SK-N-SH treated with all-trans-retinoic acid at 6 μM for 48 hours (cell line): ENCODE results near the gene CORO1C.

Experiments
- ATAC-seq: fragments of 200-7000 bp; cut with Tn5 transposase; 3 replicates; pipeline ENCODE4 v1.9.1; 2020; ENCODE audit warnings: mild to moderate bottlenecking, moderate library complexity
- BACH2 ChIP-seq: fragments of 250-450 bp; sonication (Bioruptor Pico); IDR thresholded peaks from 2 replicates; pipeline ENCODE4 v1.9.0; 2021; ENCODE audit warnings: mild to moderate bottlenecking, borderline replicate concordance
- ESRRG ChIP-seq: fragments of 250-450 bp; sonication (Bioruptor Pico); IDR thresholded peaks from 2 replicates; pipeline ENCODE4 v1.6.1; 2021; ENCODE audit warnings: mild to moderate bottlenecking
- GLIS3 ChIP-seq: fragments of 250-450 bp; sonication (Bioruptor Pico); IDR thresholded peaks from 2 replicates; pipeline ENCODE4 v1.5.0; 2020; ENCODE audit warnings: mild to moderate bottlenecking, moderate library complexity
- ISL1 ChIP-seq: fragments of 250-450 bp; sonication (Bioruptor Pico); IDR thresholded peaks from 2 replicates; pipeline ENCODE4 v2.1.2; 2022; ENCODE audit warnings: mild to moderate bottlenecking, moderate library complexity
- OSR1 ChIP-seq: fragments of 250-450 bp; sonication (Bioruptor Pico); IDR thresholded peaks from 2 replicates; pipeline ENCODE4 v1.8.0; 2022; ENCODE audit warnings: moderate library complexity, mild to moderate bottlenecking, inconsistent platforms
- PPARA ChIP-seq: fragments of 250-450 bp; sonication (Bioruptor Pico); IDR thresholded peaks from 2 replicates; pipeline ENCODE4 v1.5.0; 2020; ENCODE audit warnings: mild to moderate bottlenecking, borderline replicate concordance
- RARB ChIP-seq: fragments of 250-450 bp; sonication (Bioruptor Pico); IDR thresholded peaks from 2 replicates; pipeline ENCODE4 v1.8.0; 2021; ENCODE audit warnings: mild to moderate bottlenecking, moderate library complexity
- SNAI2 ChIP-seq: fragments of 250-450 bp; sonication (Bioruptor Pico); IDR thresholded peaks from 2 replicates; pipeline ENCODE4 v1.5.0; 2020; ENCODE audit warnings: mild to moderate bottlenecking, moderate library complexity
- TCF4 ChIP-seq: fragments of 250-450 bp; sonication (Bioruptor Pico); IDR thresholded peaks from 2 replicates; pipeline ENCODE4 v1.8.0; 2021; ENCODE audit warnings: mild to moderate bottlenecking, moderate library complexity, borderline replicate concordance
- TOX ChIP-seq: fragments of 250-450 bp; sonication (Bioruptor Pico); IDR thresholded peaks from 2 replicates; pipeline ENCODE4 v1.8.0; 2021; ENCODE audit warnings: mild to moderate bottlenecking, moderate library complexity, borderline replicate concordance
- ZC3H10 ChIP-seq: fragments of 250-450 bp; sonication (Bioruptor Pico); IDR thresholded peaks from 2 replicates; pipeline ENCODE4 v1.5.1; 2021; ENCODE audit warnings: mild to moderate bottlenecking, moderate library complexity
- ZFP3 ChIP-seq: fragments of 250-450 bp; sonication (Bioruptor Pico); IDR thresholded peaks from 2 replicates; pipeline ENCODE4 v1.5.0; 2020; ENCODE audit warnings: mild to moderate bottlenecking, moderate library complexity
- ZFP30 ChIP-seq: fragments of 450-650 bp; formaldehyde crosslinking; IDR thresholded peaks from 2 replicates; pipeline ENCODE4 v1.5.0; 2022; ENCODE audit warnings: mild to moderate bottlenecking, moderate library complexity
- ZNF565 ChIP-seq: fragments of 450-650 bp; formaldehyde crosslinking; conservative IDR thresholded peaks from 2 replicates; pipeline ENCODE4 v1.5.0; 2020; ENCODE audit warnings: low read depth, mild to moderate bottlenecking, moderate library complexity
- ZNF70 ChIP-seq: fragments of 450-650 bp; formaldehyde crosslinking; IDR thresholded peaks from 2 replicates; pipeline ENCODE4 v1.5.0; 2020; ENCODE audit warnings: mild to moderate bottlenecking, moderate library complexity
- ZNF8 ChIP-seq: fragments of 450-650 bp; formaldehyde crosslinking; IDR thresholded peaks from 2 replicates; pipeline ENCODE4 v1.5.0; 2020; ENCODE audit warnings: mild to moderate bottlenecking, moderate library complexity
- TF ChIP-seq, protein P1 (sequence below): fragments of 250-450 bp; sonication (Bioruptor Pico); IDR thresholded peaks from 2 replicates; pipeline ENCODE4 v1.8.0; 2021; ENCODE audit warnings: low read depth, mild to moderate bottlenecking, moderate library complexity, borderline replicate concordance
- TF ChIP-seq, protein P2 (sequence below): fragments of 250-450 bp; sonication (Bioruptor Pico); IDR thresholded peaks from 2 replicates; pipeline ENCODE4 v1.8.0; 2020; ENCODE audit warnings: mild to moderate bottlenecking, moderate library complexity, borderline replicate concordance
- TF ChIP-seq, protein P3 (sequence below): fragments of 250-450 bp; sonication (Bioruptor Pico); IDR thresholded peaks from 2 replicates; pipeline ENCODE4 v1.5.1; 2020; ENCODE audit warnings: low read depth, mild to moderate bottlenecking, moderate library complexity
- TF ChIP-seq, protein P4 (sequence below): fragments of 250-450 bp; sonication (Bioruptor Pico); IDR thresholded peaks from 2 replicates; pipeline ENCODE4 v1.5.0; 2020; ENCODE audit warnings: mild to moderate bottlenecking, moderate library complexity

CORO1C gene

DNA sequence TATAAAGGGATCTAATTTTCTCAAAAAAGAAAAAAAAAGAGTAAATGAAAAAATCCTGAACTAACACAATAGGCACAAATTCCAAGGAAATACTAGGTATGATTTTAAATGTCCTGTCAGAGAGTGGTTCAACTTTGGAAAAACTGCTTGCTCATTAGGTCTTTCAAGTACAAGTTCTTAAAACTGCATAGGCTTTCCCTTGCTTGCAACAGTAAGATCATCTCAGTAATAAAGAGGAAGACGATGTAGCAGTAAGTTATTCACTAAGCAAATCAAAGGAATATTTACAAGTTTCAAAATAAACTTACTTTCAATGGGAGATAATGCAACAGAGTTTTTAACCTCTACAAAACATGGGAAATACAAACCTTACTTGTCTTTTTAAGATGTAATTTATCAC lies 21.6 kb downstream of the CORO1C start:
- TF ChIP-seq GLIS3: no peak
- TF ChIP-seq, protein P1, sequence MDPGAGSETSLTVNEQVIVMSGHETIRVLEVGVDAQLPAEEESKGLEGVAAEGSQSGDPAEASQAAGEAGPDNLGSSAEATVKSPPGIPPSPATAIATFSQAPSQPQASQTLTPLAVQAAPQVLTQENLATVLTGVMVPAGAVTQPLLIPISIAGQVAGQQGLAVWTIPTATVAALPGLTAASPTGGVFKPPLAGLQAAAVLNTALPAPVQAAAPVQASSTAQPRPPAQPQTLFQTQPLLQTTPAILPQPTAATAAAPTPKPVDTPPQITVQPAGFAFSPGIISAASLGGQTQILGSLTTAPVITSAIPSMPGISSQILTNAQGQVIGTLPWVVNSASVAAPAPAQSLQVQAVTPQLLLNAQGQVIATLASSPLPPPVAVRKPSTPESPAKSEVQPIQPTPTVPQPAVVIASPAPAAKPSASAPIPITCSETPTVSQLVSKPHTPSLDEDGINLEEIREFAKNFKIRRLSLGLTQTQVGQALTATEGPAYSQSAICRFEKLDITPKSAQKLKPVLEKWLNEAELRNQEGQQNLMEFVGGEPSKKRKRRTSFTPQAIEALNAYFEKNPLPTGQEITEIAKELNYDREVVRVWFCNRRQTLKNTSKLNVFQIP (CRISPR knock-in tag): no peak
- no peak for TF ChIP-seq ZNF565 (CRISPR knock-in tag)
- TF ChIP-seq BACH2 (CRISPR knock-in tag): no peak
- TF ChIP-seq TOX (CRISPR knock-in tag): no peak
- no peak for TF ChIP-seq ZNF8 (CRISPR knock-in tag)
- TF ChIP-seq, protein P2, sequence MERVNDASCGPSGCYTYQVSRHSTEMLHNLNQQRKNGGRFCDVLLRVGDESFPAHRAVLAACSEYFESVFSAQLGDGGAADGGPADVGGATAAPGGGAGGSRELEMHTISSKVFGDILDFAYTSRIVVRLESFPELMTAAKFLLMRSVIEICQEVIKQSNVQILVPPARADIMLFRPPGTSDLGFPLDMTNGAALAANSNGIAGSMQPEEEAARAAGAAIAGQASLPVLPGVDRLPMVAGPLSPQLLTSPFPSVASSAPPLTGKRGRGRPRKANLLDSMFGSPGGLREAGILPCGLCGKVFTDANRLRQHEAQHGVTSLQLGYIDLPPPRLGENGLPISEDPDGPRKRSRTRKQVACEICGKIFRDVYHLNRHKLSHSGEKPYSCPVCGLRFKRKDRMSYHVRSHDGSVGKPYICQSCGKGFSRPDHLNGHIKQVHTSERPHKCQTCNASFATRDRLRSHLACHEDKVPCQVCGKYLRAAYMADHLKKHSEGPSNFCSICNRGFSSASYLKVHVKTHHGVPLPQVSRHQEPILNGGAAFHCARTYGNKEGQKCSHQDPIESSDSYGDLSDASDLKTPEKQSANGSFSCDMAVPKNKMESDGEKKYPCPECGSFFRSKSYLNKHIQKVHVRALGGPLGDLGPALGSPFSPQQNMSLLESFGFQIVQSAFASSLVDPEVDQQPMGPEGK (CRISPR knock-in tag): no peak
- no peak for TF ChIP-seq RARB (CRISPR knock-in tag)
- no peak for TF ChIP-seq TCF4 (CRISPR knock-in tag)
- no peak for TF ChIP-seq ZNF70 (CRISPR knock-in tag)
- TF ChIP-seq, protein P3, sequence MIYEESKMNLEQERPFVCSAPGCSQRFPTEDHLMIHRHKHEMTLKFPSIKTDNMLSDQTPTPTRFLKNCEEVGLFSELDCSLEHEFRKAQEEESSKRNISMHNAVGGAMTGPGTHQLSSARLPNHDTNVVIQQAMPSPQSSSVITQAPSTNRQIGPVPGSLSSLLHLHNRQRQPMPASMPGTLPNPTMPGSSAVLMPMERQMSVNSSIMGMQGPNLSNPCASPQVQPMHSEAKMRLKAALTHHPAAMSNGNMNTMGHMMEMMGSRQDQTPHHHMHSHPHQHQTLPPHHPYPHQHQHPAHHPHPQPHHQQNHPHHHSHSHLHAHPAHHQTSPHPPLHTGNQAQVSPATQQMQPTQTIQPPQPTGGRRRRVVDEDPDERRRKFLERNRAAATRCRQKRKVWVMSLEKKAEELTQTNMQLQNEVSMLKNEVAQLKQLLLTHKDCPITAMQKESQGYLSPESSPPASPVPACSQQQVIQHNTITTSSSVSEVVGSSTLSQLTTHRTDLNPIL: no peak
- ATAC-seq: no peak

DNA sequence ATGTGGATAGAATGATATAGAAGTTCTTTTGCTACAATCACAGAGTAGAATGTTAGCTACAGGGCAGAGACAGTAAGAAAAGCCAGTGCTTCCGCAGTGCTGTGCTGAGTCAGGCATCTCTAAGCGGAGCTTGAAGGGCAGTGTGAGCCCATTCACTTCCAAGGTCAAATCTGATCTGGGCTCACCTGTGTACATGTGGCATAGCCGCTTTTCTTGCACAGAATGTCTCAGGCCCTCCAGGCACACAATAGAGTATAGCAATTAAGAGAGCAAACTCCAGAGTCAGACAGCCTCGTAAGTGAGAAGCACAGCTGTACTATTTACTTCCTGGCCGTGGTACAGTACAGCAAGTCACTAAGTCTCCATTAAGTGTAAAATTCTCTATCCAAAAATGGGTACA lies 26.8 kb downstream of the CORO1C start:
- no peak; the same call in 2 of the 3 replicates for ATAC-seq
- TF ChIP-seq ZNF70 (CRISPR knock-in tag): no peak
- TF ChIP-seq ISL1 (CRISPR knock-in tag): no peak
- no peak for TF ChIP-seq SNAI2 (CRISPR knock-in tag)
- TF ChIP-seq RARB (CRISPR knock-in tag): no peak
- TF ChIP-seq BACH2 (CRISPR knock-in tag): no peak
- no peak for TF ChIP-seq ZFP30 (CRISPR knock-in tag)
- no peak for TF ChIP-seq ZC3H10 (CRISPR knock-in tag)
- no peak for TF ChIP-seq ZFP3 (CRISPR knock-in tag)
- TF ChIP-seq TOX (CRISPR knock-in tag): no peak
- no peak for TF ChIP-seq OSR1 (CRISPR knock-in tag)
- TF ChIP-seq, protein P2 (CRISPR knock-in tag): no peak
- TF ChIP-seq, protein P4, sequence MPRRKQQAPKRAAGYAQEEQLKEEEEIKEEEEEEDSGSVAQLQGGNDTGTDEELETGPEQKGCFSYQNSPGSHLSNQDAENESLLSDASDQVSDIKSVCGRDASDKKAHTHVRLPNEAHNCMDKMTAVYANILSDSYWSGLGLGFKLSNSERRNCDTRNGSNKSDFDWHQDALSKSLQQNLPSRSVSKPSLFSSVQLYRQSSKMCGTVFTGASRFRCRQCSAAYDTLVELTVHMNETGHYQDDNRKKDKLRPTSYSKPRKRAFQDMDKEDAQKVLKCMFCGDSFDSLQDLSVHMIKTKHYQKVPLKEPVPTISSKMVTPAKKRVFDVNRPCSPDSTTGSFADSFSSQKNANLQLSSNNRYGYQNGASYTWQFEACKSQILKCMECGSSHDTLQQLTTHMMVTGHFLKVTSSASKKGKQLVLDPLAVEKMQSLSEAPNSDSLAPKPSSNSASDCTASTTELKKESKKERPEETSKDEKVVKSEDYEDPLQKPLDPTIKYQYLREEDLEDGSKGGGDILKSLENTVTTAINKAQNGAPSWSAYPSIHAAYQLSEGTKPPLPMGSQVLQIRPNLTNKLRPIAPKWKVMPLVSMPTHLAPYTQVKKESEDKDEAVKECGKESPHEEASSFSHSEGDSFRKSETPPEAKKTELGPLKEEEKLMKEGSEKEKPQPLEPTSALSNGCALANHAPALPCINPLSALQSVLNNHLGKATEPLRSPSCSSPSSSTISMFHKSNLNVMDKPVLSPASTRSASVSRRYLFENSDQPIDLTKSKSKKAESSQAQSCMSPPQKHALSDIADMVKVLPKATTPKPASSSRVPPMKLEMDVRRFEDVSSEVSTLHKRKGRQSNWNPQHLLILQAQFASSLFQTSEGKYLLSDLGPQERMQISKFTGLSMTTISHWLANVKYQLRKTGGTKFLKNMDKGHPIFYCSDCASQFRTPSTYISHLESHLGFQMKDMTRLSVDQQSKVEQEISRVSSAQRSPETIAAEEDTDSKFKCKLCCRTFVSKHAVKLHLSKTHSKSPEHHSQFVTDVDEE: no peak
- TF ChIP-seq ESRRG (CRISPR knock-in tag): no peak
- no peak for TF ChIP-seq ZNF565 (CRISPR knock-in tag)
- no peak for TF ChIP-seq PPARA (CRISPR knock-in tag)
- TF ChIP-seq, protein P1 (CRISPR knock-in tag): no peak
- no peak for TF ChIP-seq GLIS3
- no peak for TF ChIP-seq TCF4 (CRISPR knock-in tag)
- TF ChIP-seq, protein P3: no peak
- TF ChIP-seq, all 23 proteins: peak for 0
